Retinal pigment epithelial cell (primary cell): Measurements from ENCODE around the gene PDZD2.
"Not testable (repeated sequence)": the region's sequence is repeated elsewhere in the genome, so short reads cannot be mapped to it uniquely, and the experiment has no call there.

Experiments
- DNase-seq: peaks from one replicate; pipeline ENCODE4 v3.0.0-alpha.2; 2010; ENCODE audit warnings: low read depth
- H3K4me3 ChIP-seq: 2 replicates; pipeline ENCODE4 v1.5.1; 2011; ENCODE audit warnings: mild to moderate bottlenecking, low read length, control low read depth, moderate library complexity
- CTCF ChIP-seq: conservative IDR thresholded peaks from 2 replicates; pipeline ENCODE4 v1.5.1; 2011; ENCODE audit warnings: low read depth, low read length, control low read depth, inconsistent platforms

PDZD2 gene

GRCh38 chr5:31763424-31763823 is 124.5 kb downstream of the PDZD2 start:
- no peak for DNase-seq
- TF ChIP-seq CTCF: no peak
- no peak overlapping the region for H3K4me3 ChIP-seq

GRCh38 chr5:31764687-31765086 is 125.8 kb downstream of the PDZD2 start:
- H3K4me3 ChIP-seq, DNase-seq: not testable (repeated sequence)

DNA sequence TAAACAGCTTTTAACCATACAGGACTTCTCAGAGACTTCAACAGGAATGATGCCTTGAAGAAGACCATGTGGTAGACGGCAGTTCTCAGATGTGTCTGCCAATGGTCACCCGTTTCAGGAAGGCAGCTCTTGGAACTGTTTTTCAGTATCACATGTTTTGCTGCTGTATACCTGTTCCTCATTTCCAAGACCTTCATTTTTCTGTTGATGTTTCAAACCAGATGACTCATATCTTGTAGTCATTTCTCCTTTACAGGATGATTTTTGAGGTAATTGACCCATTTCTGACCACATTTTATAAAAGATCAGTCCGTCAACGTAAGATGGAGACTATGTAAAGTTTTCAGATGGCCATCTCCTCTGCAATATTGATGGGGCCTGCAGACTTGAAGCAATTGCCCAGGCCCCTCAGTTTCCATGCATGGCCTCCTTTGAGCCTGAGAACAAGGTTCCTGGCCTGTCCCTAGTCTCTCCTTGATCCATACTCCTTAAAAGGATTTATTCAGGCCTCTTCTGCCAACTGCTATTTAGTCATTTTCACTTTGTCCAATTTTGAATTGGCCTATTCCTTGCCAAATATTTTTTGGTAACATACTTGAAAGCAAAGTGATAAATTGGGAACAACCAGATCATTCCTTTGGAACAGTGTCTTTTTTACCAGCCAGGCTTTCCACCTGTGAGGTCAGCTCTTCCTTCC is 128.6 kb downstream of the PDZD2 start:
- no peak for DNase-seq
- no peak for TF ChIP-seq CTCF
- no peak overlapping the region for H3K4me3 ChIP-seq

- DNase-seq: no peak
- no peak overlapping the region for H3K4me3 ChIP-seq
- no peak for TF ChIP-seq CTCF
Observed at GRCh38 chr5:31768046-31768445, 129.1 kb downstream of the PDZD2 start.

GRCh38 chr5:31768784-31769183 is 129.9 kb downstream of the PDZD2 start:
- no peak overlapping the region for H3K4me3 ChIP-seq
- TF ChIP-seq CTCF: no peak
- no peak for DNase-seq

- no peak for DNase-seq
- no peak for TF ChIP-seq CTCF
- no peak overlapping the region for H3K4me3 ChIP-seq
Observed at GRCh38 chr5:31769530-31769929, 130.6 kb downstream of the PDZD2 start.

DNA sequence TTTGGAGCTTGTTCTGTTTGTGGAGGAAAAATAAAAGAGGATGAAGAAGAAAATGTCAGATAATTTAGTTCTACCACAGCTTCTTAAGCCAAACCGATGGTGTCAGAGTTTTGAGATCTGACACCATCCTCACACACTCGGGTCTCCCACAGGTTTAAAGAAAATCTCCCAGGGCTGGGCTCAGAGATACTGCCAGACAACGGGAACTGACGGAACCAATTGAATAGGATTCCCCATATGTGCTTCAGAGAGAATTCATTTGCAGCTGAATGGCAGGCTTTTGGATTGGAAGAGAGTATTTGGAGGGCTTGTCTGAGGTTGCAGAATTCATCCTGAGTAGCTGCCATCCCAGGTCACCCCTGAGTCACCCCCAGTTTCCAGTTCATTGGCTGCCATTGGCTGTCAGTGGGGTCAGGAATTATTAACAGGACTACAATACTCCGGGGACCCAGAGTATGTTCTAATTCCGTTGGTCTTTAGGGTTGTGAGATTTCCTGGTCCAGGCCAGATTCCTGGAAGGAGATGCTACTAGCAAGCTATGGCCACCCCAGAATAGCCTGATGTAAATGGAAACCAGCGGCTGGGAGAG is 131.3 kb downstream of the PDZD2 start:
- no peak for DNase-seq
- TF ChIP-seq CTCF: no peak
- H3K4me3 ChIP-seq: no peak overlapping the region
